ENCODE results near the gene XRCC3.
"Not testable (repeated sequence)": the region's sequence is repeated elsewhere in the genome, so short reads cannot be mapped to it uniquely, and the experiment has no call there.

The XRCC3 gene

GRCh38 chr14:103662029-103662428 is 53.2 kb downstream of the XRCC3 start:
- DNase-seq: no peak

GRCh38 chr14:103659631-103660030 is 55.6 kb downstream of the XRCC3 start:
- no peak for DNase-seq

DNA sequence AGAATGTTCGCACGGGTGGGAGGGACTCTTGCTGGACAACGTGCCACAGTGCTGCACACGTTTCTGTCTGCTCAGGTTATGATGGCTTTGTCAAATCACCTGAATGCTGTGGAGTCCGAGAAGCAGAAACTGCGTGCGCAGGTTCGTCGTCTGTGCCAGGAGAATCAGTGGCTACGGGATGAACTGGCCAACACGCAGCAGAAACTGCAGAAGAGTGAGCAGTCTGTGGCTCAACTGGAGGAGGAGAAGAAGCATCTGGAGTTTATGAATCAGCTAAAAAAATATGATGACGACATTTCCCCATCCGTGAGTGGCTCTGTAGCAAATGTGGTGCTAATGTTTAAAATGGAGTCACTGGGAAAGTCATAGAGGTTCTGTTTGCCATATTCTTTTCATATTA is 57.8 kb downstream of the XRCC3 start:
- peak; percentile 53 to 72 for DNase-seq

GRCh38 chr14:103656756-103657133 is 58.5 kb downstream of the XRCC3 start:
- peak in 1 of 2 donors; percentile 4 for DNase-seq

- peak; percentile 46 to 71 for DNase-seq
Measured at GRCh38 chr14:103656031-103656755, 59.1 kb downstream of the XRCC3 start.

DNA sequence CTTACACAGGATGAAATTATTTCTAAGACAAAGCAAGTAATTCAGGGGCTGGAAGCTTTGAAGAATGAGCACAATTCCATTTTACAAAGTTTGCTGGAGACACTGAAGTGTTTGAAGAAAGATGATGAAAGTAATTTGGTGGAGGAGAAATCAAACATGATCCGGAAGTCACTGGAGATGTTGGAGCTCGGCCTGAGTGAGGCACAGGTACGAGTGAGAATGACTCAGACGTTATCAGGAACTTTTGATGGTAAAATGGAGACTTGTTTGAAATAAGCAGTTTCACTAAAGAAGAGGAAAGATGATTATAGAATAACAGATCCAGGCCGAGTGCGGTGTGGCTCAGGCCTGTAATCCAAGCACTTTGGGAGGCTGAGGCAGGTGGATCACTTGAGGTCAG is 60.6 kb downstream of the XRCC3 start:
- DNase-seq: no peak

GRCh38 chr14:103653805-103654204 is 61.4 kb downstream of the XRCC3 start:
- DNase-seq: no peak

- DNase-seq: not testable (repeated sequence)
Measured at GRCh38 chr14:103653336-103653735, 61.9 kb downstream of the XRCC3 start.

DNA sequence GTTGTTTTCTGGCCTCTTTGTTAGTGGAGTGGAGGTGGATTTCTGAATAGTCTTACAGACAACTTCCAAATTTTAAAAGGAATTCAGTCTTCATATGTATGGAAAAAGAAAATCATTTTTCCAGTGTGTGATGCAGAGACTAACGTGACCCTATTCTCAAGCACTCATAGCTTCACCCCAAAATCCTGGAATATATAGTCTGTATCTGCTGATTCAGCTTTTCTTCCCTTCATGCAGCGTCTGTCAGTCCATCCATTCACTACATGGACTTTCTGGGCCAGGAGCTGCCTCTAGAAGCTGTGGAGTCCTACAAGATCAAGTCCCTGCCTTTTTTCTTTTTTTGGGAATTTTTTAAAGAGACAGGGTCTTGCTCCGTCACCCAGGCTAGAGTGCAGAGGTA is 62.4 kb downstream of the XRCC3 start:
- DNase-seq: no peak

- no peak for DNase-seq
Measured at GRCh38 chr14:103651585-103651984, 63.7 kb downstream of the XRCC3 start.

- no peak for DNase-seq
Measured at GRCh38 chr14:103650213-103650612, 65.0 kb downstream of the XRCC3 start.

- no peak for DNase-seq
Measured at GRCh38 chr14:103649001-103649400, 66.2 kb downstream of the XRCC3 start.
